PC-3 (cell line): ENCODE results near the gene LTBP1.

Experiments
- CTCF ChIP-seq: fragments of 300-600 bp; sonication (generic); conservative IDR thresholded peaks from 2 replicates; pipeline ENCODE4 v1.5.1; 2017; ENCODE audit warnings: antibody characterized with exemption, low read depth, mild to moderate bottlenecking, low read length
- EZH2phosphoT487 ChIP-seq: fragments of 300-600 bp; sonication (generic); IDR thresholded peaks from 2 replicates; pipeline ENCODE4 v1.6.1; 2018; ENCODE audit warnings: mild to moderate bottlenecking, antibody characterized with exemption, low read length, borderline replicate concordance

- TF ChIP-seq EZH2phosphoT487, result no peak
- TF ChIP-seq CTCF, result no peak
Observed at GRCh38 chr2:33419581-33420200, 472.9 kb downstream of the LTBP1 start.
